Mesenchymal stem cell (in vitro differentiated cells and primary cell): ENCODE results near the gene LIPT1. TPM values are rescaled to one million over a fixed set of nuclear protein-coding genes. Genes with fewer than 3 reads are reported as not detected.

Source experiments
- DNase-seq: peaks from one replicate; pipeline ENCODE4 v3.0.0-alpha.2; 2013
- H2AFZ ChIP-seq: one replicate; pipeline ENCODE4 v1.6.1; 2013; ENCODE audit warnings: low read depth, mild to moderate bottlenecking, control low read depth, inconsistent platforms, low read length, moderate library complexity
- H2AK5ac ChIP-seq: 2 replicates; pipeline ENCODE4 v1.6.1; 2013; ENCODE audit warnings: low read length, moderate library complexity, mild to moderate bottlenecking, inconsistent platforms; ENCODE audit not compliant: severe bottlenecking
- H2BK120ac ChIP-seq: one replicate; pipeline ENCODE4 v1.6.1; 2013; ENCODE audit warnings: low read depth, mild to moderate bottlenecking, inconsistent platforms, low read length, moderate library complexity
- H2BK12ac ChIP-seq, 2 experiments: one replicate each; pipeline ENCODE4 v1.6.1; 2013; ENCODE audit warnings: inconsistent platforms in 2 of 2, low read length in 2 of 2, mild to moderate bottlenecking in 2 of 2, moderate library complexity in 2 of 2, control low read depth in 1 of 2
- H2BK15ac ChIP-seq: one replicate; pipeline ENCODE4 v1.6.1; 2013; ENCODE audit warnings: mild to moderate bottlenecking, low read depth, inconsistent platforms; ENCODE audit not compliant: poor library complexity, severe bottlenecking
- H2BK5ac ChIP-seq: 2 replicates; pipeline ENCODE4 v1.6.1; 2013; ENCODE audit warnings: low read depth, mild to moderate bottlenecking, low read length, control low read depth, inconsistent platforms; ENCODE audit not compliant: poor library complexity, severe bottlenecking
- H3K14ac ChIP-seq, 2 experiments: one replicate each; pipeline ENCODE4 v1.6.1; 2013; ENCODE audit warnings: inconsistent platforms in 2 of 2, low read length in 2 of 2, control low read depth in 1 of 2, mild to moderate bottlenecking in 1 of 2, moderate library complexity in 1 of 2
- H3K18ac ChIP-seq, 2 experiments: one replicate each; pipeline ENCODE4 v1.6.1; 2013; ENCODE audit warnings: inconsistent platforms in 2 of 2, low read length in 2 of 2, control low read depth in 1 of 2, low read depth in 1 of 2, mild to moderate bottlenecking in 1 of 2
- H3K23ac ChIP-seq, 2 experiments: one replicate each; pipeline ENCODE4 v1.6.1; 2013; ENCODE audit warnings: inconsistent platforms in 2 of 2, low read length in 2 of 2, mild to moderate bottlenecking in 2 of 2, moderate library complexity in 2 of 2, control low read depth in 1 of 2
- H3K27ac ChIP-seq: 2 replicates; pipeline ENCODE4 v1.5.1; 2013; ENCODE audit warnings: mild to moderate bottlenecking, moderate library complexity, low read length, control low read depth, inconsistent platforms; ENCODE audit not compliant: poor library complexity, severe bottlenecking
- H3K27me3 ChIP-seq, 2 experiments: 2 replicates each; pipeline versions ENCODE4 v1.6.1 to v1.7.0; 2013; ENCODE audit warnings: low read length in 2 of 2, mild to moderate bottlenecking in 2 of 2, moderate library complexity in 2 of 2, control low read depth in 1 of 2, inconsistent platforms in 1 of 2; ENCODE audit not compliant: control insufficient read depth in 1 of 2, insufficient read depth in 1 of 2
- H3K36me3 ChIP-seq, 2 experiments: 2 replicates each; pipeline versions ENCODE4 v1.6.1 to v1.7.0; 2013; ENCODE audit warnings: low read length in 2 of 2, control low read depth in 1 of 2, inconsistent platforms in 1 of 2, low read depth in 1 of 2, mild to moderate bottlenecking in 1 of 2; ENCODE audit not compliant: insufficient read depth in 2 of 2, control insufficient read depth in 1 of 2
- H3K4ac ChIP-seq, 2 experiments: one replicate each; pipeline ENCODE4 v1.6.1; 2013; ENCODE audit warnings: inconsistent platforms in 2 of 2, low read length in 2 of 2, mild to moderate bottlenecking in 2 of 2, moderate library complexity in 2 of 2, control low read depth in 1 of 2, low read depth in 1 of 2
- H3K4me1 ChIP-seq: 2 replicates; pipeline ENCODE4 v1.6.1; 2013; ENCODE audit warnings: low read depth, low read length, control low read depth; ENCODE audit not compliant: control insufficient read depth, insufficient read depth
- H3K4me2 ChIP-seq: 2 replicates; pipeline ENCODE4 v1.6.1; 2013; ENCODE audit warnings: low read length, mild to moderate bottlenecking, inconsistent platforms; ENCODE audit not compliant: poor library complexity, severe bottlenecking
- H3K4me3 ChIP-seq, 2 experiments: 2 replicates each; pipeline versions ENCODE4 v1.5.1 to v1.7.0; 2013; ENCODE audit warnings: low read length in 2 of 2, mild to moderate bottlenecking in 2 of 2, control low read depth in 1 of 2, low read depth in 1 of 2; ENCODE audit not compliant: insufficient read depth in 1 of 2
- H3K79me1 ChIP-seq: replicated peaks from 2 replicates; pipeline ENCODE4 v1.6.1; 2013; ENCODE audit warnings: mild to moderate bottlenecking, control low read depth, low read length, inconsistent platforms; ENCODE audit not compliant: poor library complexity, severe bottlenecking
- H3K9ac ChIP-seq: 2 replicates; pipeline ENCODE4 v1.7.0; 2013; ENCODE audit warnings: mild to moderate bottlenecking, low read length, moderate library complexity
- H3K9me3 ChIP-seq: 2 replicates; pipeline ENCODE4 v1.7.0; 2013; ENCODE audit warnings: mild to moderate bottlenecking, low read length; ENCODE audit not compliant: control insufficient read depth
- H4K8ac ChIP-seq: one replicate; pipeline ENCODE4 v1.6.1; 2013; ENCODE audit warnings: inconsistent platforms, mild to moderate bottlenecking, low read length, moderate library complexity
- H4K91ac ChIP-seq: one replicate; pipeline ENCODE4 v1.6.1; 2013; ENCODE audit warnings: mild to moderate bottlenecking, low read length, inconsistent platforms
- WGBS: methylation state at CpG from one replicate; pipeline ENCODE4 v1.1.7; 2013; ENCODE audit warnings: mixed read lengths; 5-methylcytosine and 5-hydroxymethylcytosine counted together
- polyA plus RNA-seq, 2 experiments: library from polyadenylated mRNA; stranded (reverse); fragments of 200-250 nt; gene quantifications; one replicate each; pipeline ENCODE4 v1.2.3, GENCODE V29; 2013

LIPT1 gene
- 4.5 TPM for polyA plus RNA-seq (2013, experiment 1 of 2)
- polyA plus RNA-seq (2013, experiment 2 of 2) = 4.2 TPM

DNA sequence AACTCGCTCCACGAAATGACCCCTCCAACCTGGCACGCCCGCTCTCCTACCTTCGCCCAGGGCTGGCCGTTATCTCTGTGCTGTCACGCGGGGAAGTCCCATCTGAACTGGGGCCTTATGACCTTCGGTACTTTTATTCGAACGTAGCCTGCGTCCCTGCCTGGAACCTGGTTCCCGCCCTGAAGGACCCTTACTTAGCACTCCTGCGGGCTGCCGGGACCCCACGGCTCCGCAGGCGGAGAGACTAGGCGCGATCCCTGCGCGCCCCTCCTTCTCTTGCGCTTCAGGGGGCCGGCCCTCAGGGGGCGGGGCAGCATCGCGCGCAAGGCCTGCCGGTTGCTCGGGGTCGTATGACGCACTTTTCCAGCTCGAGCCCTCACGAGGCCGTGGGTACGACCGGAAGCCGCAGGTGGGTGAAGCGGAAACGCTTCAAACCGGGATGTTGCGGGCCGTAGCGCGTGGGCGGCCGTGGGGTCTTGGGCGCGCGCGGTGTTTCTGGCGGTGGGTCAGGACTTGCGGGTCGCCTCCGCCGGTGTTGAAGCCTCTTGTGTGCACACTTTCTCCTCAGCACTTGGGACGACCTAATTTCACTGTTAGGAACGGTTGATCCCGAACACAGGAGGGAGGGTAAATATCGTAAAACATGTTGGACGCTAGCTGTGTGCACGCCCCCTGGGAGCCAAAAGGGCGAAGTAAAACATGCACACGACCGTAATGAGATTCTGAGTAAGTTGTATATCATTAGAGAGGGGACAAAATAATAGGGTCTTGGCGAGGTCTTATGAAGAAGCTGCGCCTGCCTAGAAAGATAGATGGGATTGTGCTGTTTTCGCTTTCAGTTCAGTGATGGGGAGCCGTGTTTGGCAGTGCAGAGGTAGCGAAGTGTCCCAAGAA, at the start of gene LIPT1, which contains the start of gene TSGA10:
Gene LIPT1 (plus strand): TSS at position 325 of the 894 bp plus-strand sequence. CDS start 6,991 bp downstream, outside the sequence.
Gene TSGA10 (minus strand): TSS at position 300 of the 894 bp plus-strand sequence. CDS start 45,503 bp downstream, outside the sequence.
- Histone ChIP-seq H2BK120ac (no peak within 1 kb of the TSS), H4K8ac (peak within 1 kb of the TSS; percentile 94), H3K18ac (peak within 1 kb of the TSS; percentile 80 to 97), H2AFZ (peak within 1 kb of the TSS; percentile 96), H3K36me3 (peaks cover 0 to 32% of the 10 kb centered on the region in 2 experiments), H3K9ac (peak within 1 kb of the TSS; percentile 98), H3K4ac (peak within 1 kb of the TSS; percentile 3 to 82), H3K79me1 (peaks cover 18% of the 10 kb centered on the region), H3K23ac (no peak within 1 kb of the TSS), H3K4me3 (peak within 1 kb of the TSS; percentile 88 to 98), H2BK15ac (peak within 1 kb of the TSS; percentile 60), H2AK5ac (peak within 1 kb of the TSS; percentile 9), H3K4me1 (peaks cover 2% of the 10 kb centered on the region), H2BK5ac (peak within 1 kb of the TSS; percentile 15), H3K27me3 (no peaks in the 10 kb centered on the region), H3K27ac (peak within 1 kb of the TSS; percentile 64), H3K14ac (peak within 1 kb of the TSS in 1 of 2 experiments; percentile 94), H2BK12ac (peak within 1 kb of the TSS in 1 of 2 experiments; percentile 82), H3K9me3 (no peaks in the 10 kb centered on the region), H3K4me2 (peak within 1 kb of the TSS; percentile 97), H4K91ac (peak within 1 kb of the TSS; percentile 73)
- under 1% methylated on average over 70 of the region's 70 CpGs for WGBS
- peak; percentile 91 for DNase-seq

- WGBS = 67% methylated on average over 2 of the region's 2 CpGs
- Histone ChIP-seq H3K4ac (no peak overlapping the region), H4K91ac (no peak overlapping the region), H3K23ac (no peak overlapping the region), H2BK12ac (no peak overlapping the region), H3K18ac (no peak overlapping the region), H2BK5ac (no peak overlapping the region), H2BK15ac (no peak overlapping the region), H2BK120ac (no peak overlapping the region), H3K79me1 (no peaks in the 10 kb centered on the region), H2AK5ac (no peak overlapping the region), H3K9me3 (no peaks in the 10 kb centered on the region), H2AFZ (no peak overlapping the region), H3K4me3 (no peak overlapping the region), H3K27me3 (no peaks in the 10 kb centered on the region), H3K27ac (no peak overlapping the region), H3K14ac (no peak overlapping the region), H4K8ac (no peak overlapping the region), H3K9ac (no peak overlapping the region), H3K4me1 (no peaks in the 10 kb centered on the region), H3K4me2 (no peak overlapping the region), H3K36me3 (no peaks in the 10 kb centered on the region)
- DNase-seq = no peak
Measured at GRCh38 chr2:99106913-99107312, 47.9 kb upstream of the LIPT1 start.

DNA sequence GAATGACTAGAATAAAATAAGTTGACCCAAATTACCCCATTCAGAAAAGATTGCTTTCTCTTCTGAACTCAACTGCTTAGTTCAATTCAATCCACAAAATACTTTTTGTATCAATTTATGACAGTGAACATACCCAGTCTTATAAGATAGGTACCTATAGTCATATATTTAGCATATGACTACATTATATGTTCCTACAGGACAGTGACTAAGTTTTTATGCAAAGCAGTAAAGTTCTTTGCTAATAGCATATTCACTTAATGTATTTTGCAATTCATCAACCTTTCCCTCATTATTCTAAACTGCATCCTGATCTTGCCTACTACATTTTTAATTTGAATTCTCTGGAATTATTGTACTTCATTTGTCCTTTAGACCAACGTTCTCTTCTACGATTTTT, 43.5 kb upstream of the LIPT1 start:
- Histone ChIP-seq H3K4ac (no peak overlapping the region), H3K23ac (no peak overlapping the region), H3K36me3 (no peaks in the 10 kb centered on the region), H3K9ac (no peak overlapping the region), H4K91ac (no peak overlapping the region), H3K4me3 (no peak overlapping the region), H3K27me3 (no peaks in the 10 kb centered on the region), H2BK12ac (no peak overlapping the region), H3K9me3 (no peaks in the 10 kb centered on the region), H3K4me1 (peaks cover 2% of the 10 kb centered on the region), H2BK5ac (no peak overlapping the region), H3K18ac (no peak overlapping the region), H3K4me2 (no peak overlapping the region), H2AFZ (no peak overlapping the region), H3K27ac (no peak overlapping the region), H2AK5ac (no peak overlapping the region), H4K8ac (no peak overlapping the region), H3K14ac (no peak overlapping the region), H3K79me1 (no peaks in the 10 kb centered on the region), H2BK120ac (no peak overlapping the region), H2BK15ac (no peak overlapping the region)
- WGBS = no CpG with 5 or more reads among the region's 2 CpGs
- no peak for DNase-seq

DNA sequence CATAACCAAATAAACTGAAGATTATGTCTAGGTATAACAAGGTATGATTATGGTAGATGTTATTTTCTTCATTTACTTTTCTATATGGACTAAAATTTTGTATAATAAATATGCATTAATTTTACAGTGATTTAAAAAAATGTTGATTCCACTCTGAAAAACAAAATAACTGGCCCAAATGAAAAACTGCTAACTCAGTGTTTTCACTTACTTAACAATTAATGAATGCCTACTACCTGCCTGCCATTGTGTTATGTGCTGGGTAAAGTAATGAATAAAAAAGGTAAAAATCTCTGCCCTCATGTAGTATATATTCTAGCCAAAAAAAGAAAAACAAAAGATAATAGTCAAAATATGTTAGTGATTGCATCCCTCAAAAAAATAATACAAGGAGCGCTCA, 42.8 kb upstream of the LIPT1 start:
- Histone ChIP-seq H2AFZ (no peak overlapping the region), H3K27ac (no peak overlapping the region), H3K4me2 (no peak overlapping the region), H3K23ac (no peak overlapping the region), H2AK5ac (no peak overlapping the region), H4K8ac (no peak overlapping the region), H2BK120ac (no peak overlapping the region), H2BK12ac (no peak overlapping the region), H3K79me1 (no peaks in the 10 kb centered on the region), H3K27me3 (no peaks in the 10 kb centered on the region), H3K9me3 (no peaks in the 10 kb centered on the region), H3K9ac (no peak overlapping the region), H3K18ac (no peak overlapping the region), H3K36me3 (no peaks in the 10 kb centered on the region), H4K91ac (no peak overlapping the region), H2BK5ac (no peak overlapping the region), H3K14ac (no peak overlapping the region), H3K4me1 (peaks cover 2% of the 10 kb centered on the region), H3K4me3 (no peak overlapping the region), H3K4ac (no peak overlapping the region), H2BK15ac (no peak overlapping the region)
- 100% methylated on average over 1 of the region's 1 CpG for WGBS
- no peak for DNase-seq
